GM23338 (cell line): Measurements from ENCODE around the gene SPR. TPM values are rescaled to one million over a fixed set of nuclear protein-coding genes. Genes with fewer than 3 reads are reported as not detected.

ENCODE experiments used
- ATAC-seq: fragments of 200-7000 bp; cut with Tn5 transposase; 3 replicates; pipeline ENCODE4 v1.9.1; 2020
- DNase-seq: peaks from one replicate; pipeline ENCODE4 v3.0.0-alpha.2; 2015; ENCODE audit warnings: low spot score
- H2AFZ ChIP-seq: fragments of 200-600 bp; sonication (generic); 2 replicates; pipeline ENCODE4 v1.8.0; 2016; ENCODE audit warnings: antibody characterized with exemption, mild to moderate bottlenecking, moderate library complexity
- H3F3A ChIP-seq: fragments of 200-600 bp; sonication (generic); replicated peaks from 2 replicates; pipeline ENCODE4 v1.8.0; 2017; ENCODE audit warnings: antibody characterized with exemption, mixed run types, low read depth
- H3K27ac ChIP-seq: fragments of 200-600 bp; sonication (generic); 2 replicates; pipeline ENCODE4 v1.6.1; 2016; ENCODE audit warnings: low read depth
- H3K27me3 ChIP-seq: fragments of 200-600 bp; sonication (generic); 2 replicates; pipeline ENCODE4 v1.8.0; 2016; ENCODE audit warnings: mild to moderate bottlenecking, mixed run types, moderate library complexity; ENCODE audit not compliant: insufficient read depth
- H3K36me3 ChIP-seq: fragments of 200-600 bp; sonication (generic); 2 replicates; pipeline ENCODE4 v1.8.0; 2016; ENCODE audit warnings: mild to moderate bottlenecking; ENCODE audit not compliant: insufficient read depth
- H3K4me1 ChIP-seq: fragments of 200-600 bp; sonication (generic); 2 replicates; pipeline ENCODE4 v1.8.0; 2016; ENCODE audit warnings: mild to moderate bottlenecking, moderate library complexity; ENCODE audit not compliant: insufficient read depth
- H3K4me2 ChIP-seq: fragments of 200-600 bp; sonication (generic); 2 replicates; pipeline ENCODE4 v1.7.1; 2017; ENCODE audit warnings: mixed run types
- H3K4me3 ChIP-seq: fragments of 200-600 bp; sonication (generic); 2 replicates; pipeline ENCODE4 v1.6.1; 2016; ENCODE audit warnings: mixed run types
- H3K79me2 ChIP-seq: fragments of 200-600 bp; sonication (generic); replicated peaks from 2 replicates; pipeline ENCODE4 v1.8.0; 2017; ENCODE audit warnings: mild to moderate bottlenecking; ENCODE audit not compliant: insufficient read depth
- H3K9me2 ChIP-seq: fragments of 200-600 bp; sonication (generic); 2 replicates; pipeline ENCODE4 v1.8.0; 2017; ENCODE audit not compliant: insufficient read depth
- H4K20me1 ChIP-seq: fragments of 200-600 bp; sonication (generic); replicated peaks from 2 replicates; pipeline ENCODE4 v1.8.0; 2017; ENCODE audit warnings: mild to moderate bottlenecking; ENCODE audit not compliant: insufficient read depth
- H3K27ac Mint-ChIP-seq: 2 replicates; pipeline ENCODE4 v1.8.0; 2020; ENCODE audit warnings: inconsistent platforms, mild to moderate bottlenecking, moderate library complexity, mixed read lengths
- H3K27me3 Mint-ChIP-seq: 3 replicates; pipeline ENCODE4 v1.8.0; 2022; ENCODE audit warnings: low read depth, mild to moderate bottlenecking, moderate library complexity, mixed read lengths, inconsistent platforms; ENCODE audit not compliant: insufficient read depth, poor library complexity
- H3K36me3 Mint-ChIP-seq: 3 replicates; pipeline ENCODE4 v1.8.0; 2021; ENCODE audit warnings: low read depth, mild to moderate bottlenecking, inconsistent platforms, moderate library complexity, mixed read lengths
- H3K4me1 Mint-ChIP-seq: 3 replicates; pipeline ENCODE4 v1.8.0; 2020; ENCODE audit warnings: mild to moderate bottlenecking, inconsistent platforms, mixed read lengths
- H3K4me3 Mint-ChIP-seq: 3 replicates; pipeline ENCODE4 v1.8.0; 2021; ENCODE audit warnings: moderate library complexity, mild to moderate bottlenecking, inconsistent platforms, mixed read lengths
- H3K9me3 Mint-ChIP-seq: 3 replicates; pipeline ENCODE4 v1.8.0; 2020; ENCODE audit warnings: moderate library complexity, mild to moderate bottlenecking, inconsistent platforms, mixed read lengths
- CREB1 ChIP-seq: fragments of 250-450 bp; sonication (Bioruptor Pico); IDR thresholded peaks from 2 replicates; pipeline ENCODE4 v1.5.0; 2020; ENCODE audit warnings: low read depth, mild to moderate bottlenecking, moderate library complexity
- CTCF ChIP-seq, 2 experiments: fragments of 200-600 bp in 1 of 2; sonication (generic) in 1 of 2; conservative IDR thresholded peaks; 2 replicates each; pipeline versions ENCODE4 v1.5.1 to v1.6.1; 2016 to 2017; ENCODE audit warnings: antibody characterized with exemption in 2 of 2, low read depth in 2 of 2, mild to moderate bottlenecking in 2 of 2, moderate library complexity in 1 of 2
- EZH2 ChIP-seq: fragments of 200-600 bp; sonication (generic); IDR thresholded peaks from one replicate; pipeline ENCODE4 v1.8.0; 2017; ENCODE audit warnings: antibody characterized with exemption, mild to moderate bottlenecking, low read depth; ENCODE audit not compliant: unreplicated experiment
- EZH2phosphoT487 ChIP-seq: fragments of 200-600 bp; sonication (generic); IDR thresholded peaks from one replicate; pipeline ENCODE4 v1.8.1; 2018; ENCODE audit warnings: antibody characterized with exemption; ENCODE audit not compliant: unreplicated experiment
- REST ChIP-seq: IDR thresholded peaks from one replicate; pipeline ENCODE4 v1.6.1; 2018; ENCODE audit warnings: antibody characterized with exemption; ENCODE audit not compliant: unreplicated experiment
- STAT1 ChIP-seq: IDR thresholded peaks from one replicate; pipeline ENCODE4 v1.6.1; 2016; ENCODE audit warnings: antibody characterized with exemption; ENCODE audit not compliant: unreplicated experiment
- ZNF114 ChIP-seq: fragments of 250-450 bp; sonication (Bioruptor Pico); IDR thresholded peaks from 2 replicates; pipeline ENCODE4 v1.5.0; 2020; ENCODE audit warnings: mild to moderate bottlenecking, moderate library complexity
- ZNF331 ChIP-seq: fragments of 250-450 bp; sonication (Bioruptor Pico); IDR thresholded peaks from 2 replicates; pipeline ENCODE4 v1.5.0; 2020; ENCODE audit warnings: low read depth, mild to moderate bottlenecking, moderate library complexity
- polyA plus RNA-seq: library from polyadenylated mRNA; unstranded; fragments of >200 nt; fragmentation: Nextera tagmentation; extraction: Ambion mirVana; gene quantifications from 2 replicates; pipeline ENCODE4 v1.2.1, GENCODE V29; 2016
- total RNA-seq: library from RNA; depleted of rRNA; stranded (reverse); fragments of >200 nt; shearing (Covaris generic); gene quantifications from 2 replicates; pipeline ENCODE4 v1.2.3, GENCODE V29; 2014

The SPR gene
- total and polyA plus RNA-seq, 2 experiments from 2014 or later, result 10.7 to 15.2 TPM

- Mint-ChIP-seq H3K27ac (no peak overlapping the region), H3K4me1 (peaks cover 35% of the 10 kb centered on the region), H3K27me3 (peaks cover 62% of the 10 kb centered on the region), H3K36me3 (no peaks in the 10 kb centered on the region; the same call in 2 of the 3 replicates), H3K4me3 (peak overlapping the region; percentile 62), H3K9me3 (peaks cover 3% of the 10 kb centered on the region; the same call in 2 of the 3 replicates)
- Histone ChIP-seq H4K20me1 (peaks cover 7% of the 10 kb centered on the region), H3K27ac (no peak overlapping the region), H3K4me2 (peak overlapping the region; percentile 96), H3K36me3 (no peaks in the 10 kb centered on the region), H3K4me1 (peaks cover 37% of the 10 kb centered on the region), H3K27me3 (peaks cover 99% of the 10 kb centered on the region), H2AFZ (peak overlapping the region; percentile 67), H3K4me3 (peak overlapping the region; percentile 56), H3K79me2 (no peaks in the 10 kb centered on the region), H3F3A (peaks cover 28% of the 10 kb centered on the region), H3K9me2 (no peaks in the 10 kb centered on the region)
- peak; percentile 47 for DNase-seq
- peak; percentile 92 for TF ChIP-seq EZH2
- TF ChIP-seq CTCF (conservative IDR thresholded peaks at IDR 0.05; ENCODE audit: low read depth in 2 of 2), result no peak
- TF ChIP-seq EZH2phosphoT487, result peak; percentile 55
- no peak; the same call in 2 of the 3 replicates for ATAC-seq
Observed at GRCh38 chr2:72915320-72915906, 28.2 kb downstream of the SPR start.

GRCh38 chr2:72915907-72916742 is 28.9 kb downstream of the SPR start:
- ATAC-seq (peak; percentile 44), DNase-seq (peak; percentile 92)
- Histone ChIP-seq H3K4me3 (peak overlapping the region; percentile 56), H4K20me1 (peaks cover 7% of the 10 kb centered on the region), H3K9me2 (no peaks in the 10 kb centered on the region), H3F3A (peaks cover 28% of the 10 kb centered on the region), H3K27me3 (peaks cover 99% of the 10 kb centered on the region), H3K4me2 (peak overlapping the region; percentile 96), H3K27ac (no peak overlapping the region), H3K4me1 (peaks cover 40% of the 10 kb centered on the region), H2AFZ (peak overlapping the region; percentile 97), H3K79me2 (no peaks in the 10 kb centered on the region), H3K36me3 (no peaks in the 10 kb centered on the region)
- Mint-ChIP-seq H3K36me3 (no peaks in the 10 kb centered on the region; the same call in 2 of the 3 replicates), H3K27me3 (peaks cover 56% of the 10 kb centered on the region), H3K27ac (no peak overlapping the region), H3K4me1 (peaks cover 37% of the 10 kb centered on the region), H3K9me3 (peaks cover 3% of the 10 kb centered on the region; the same call in 2 of the 3 replicates), H3K4me3 (peak overlapping the region; percentile 87)
- TF ChIP-seq CREB1, result 0 out of 2 replicates have a peak, but pooled peaks have one; percentile 35
- TF ChIP-seq REST, result no peak
- TF ChIP-seq EZH2, result peak; percentile 7
- no peak for TF ChIP-seq STAT1
- TF ChIP-seq ZNF331 (CRISPR knock-in tag), result no peak
- TF ChIP-seq ZNF114, result no peak
